HTR-8/SVneo (cell line): ENCODE measurements around the gene AMD1.
"Not testable (repeated sequence)": the region's sequence is repeated elsewhere in the genome, so short reads cannot be mapped to it uniquely, and the experiment has no call there.

Source experiments
- DNase-seq: peaks from one replicate; pipeline ENCODE4 v3.0.0; 2011; ENCODE audit warnings: low spot score, mixed read lengths; ENCODE audit not compliant: insufficient read length
- FAIRE-seq: peaks from 2 replicates; lab custom pipeline; 2011; peaks lifted over from hg19 to GRCh38; lab: Jason Lieb, UNC

Gene AMD1

DNA sequence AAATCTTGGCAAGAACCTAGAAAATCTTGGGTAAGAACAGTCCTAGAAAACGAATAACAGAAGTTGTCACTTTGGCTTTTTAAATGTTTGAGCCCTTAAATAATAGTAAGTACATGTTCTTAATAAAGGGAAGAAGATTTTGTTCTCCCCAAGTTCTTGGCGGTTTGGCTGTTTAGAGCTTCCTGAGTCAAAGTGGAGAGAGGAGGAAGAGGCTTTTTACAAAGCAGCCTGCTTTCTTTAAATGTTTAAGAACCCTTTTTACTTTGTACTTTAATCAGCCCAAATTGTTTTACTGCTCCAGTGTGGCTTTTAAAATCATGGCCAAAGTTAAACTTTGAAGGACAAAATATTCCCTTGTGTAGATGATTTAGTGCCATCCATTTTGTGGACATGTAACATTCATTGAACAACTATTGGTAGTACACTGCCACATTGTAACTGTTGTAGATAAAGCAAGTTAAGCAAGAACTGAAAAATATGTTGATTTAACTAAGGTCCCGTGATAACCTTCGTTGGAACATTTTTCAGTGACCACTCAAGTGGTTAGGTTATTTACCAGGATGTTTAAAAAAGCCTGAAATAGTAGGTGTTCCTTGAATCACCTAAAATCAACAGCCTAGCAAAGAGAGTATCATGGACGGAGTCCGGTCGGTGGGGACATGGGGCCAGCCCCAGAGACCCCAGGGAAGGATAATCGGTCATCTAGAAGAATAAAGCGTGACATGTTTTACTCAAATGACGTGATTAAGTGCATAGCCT, 2.4 kb downstream of the AMD1 start:
- no peak for FAIRE-seq
- no peak for DNase-seq

DNA sequence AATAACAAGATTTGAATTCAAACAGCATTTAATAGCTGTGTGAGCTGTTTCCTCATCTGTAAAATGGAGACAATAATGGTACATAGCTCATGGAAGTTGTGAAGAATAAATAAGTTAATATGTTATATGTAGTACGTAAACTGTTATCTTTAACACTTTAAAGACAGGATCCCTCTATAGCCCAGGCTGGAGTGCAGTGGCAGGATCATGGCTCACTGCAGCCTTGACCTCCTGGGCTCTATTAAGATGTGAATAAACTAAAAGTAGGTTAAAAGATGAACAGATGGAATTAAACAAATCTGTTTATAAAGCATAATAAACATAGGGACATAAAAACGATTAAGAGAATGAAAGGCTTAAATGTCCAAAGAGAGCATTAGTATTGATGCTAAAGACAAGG, 3.0 kb downstream of the AMD1 start:
- no peak for FAIRE-seq
- DNase-seq = no peak

DNA sequence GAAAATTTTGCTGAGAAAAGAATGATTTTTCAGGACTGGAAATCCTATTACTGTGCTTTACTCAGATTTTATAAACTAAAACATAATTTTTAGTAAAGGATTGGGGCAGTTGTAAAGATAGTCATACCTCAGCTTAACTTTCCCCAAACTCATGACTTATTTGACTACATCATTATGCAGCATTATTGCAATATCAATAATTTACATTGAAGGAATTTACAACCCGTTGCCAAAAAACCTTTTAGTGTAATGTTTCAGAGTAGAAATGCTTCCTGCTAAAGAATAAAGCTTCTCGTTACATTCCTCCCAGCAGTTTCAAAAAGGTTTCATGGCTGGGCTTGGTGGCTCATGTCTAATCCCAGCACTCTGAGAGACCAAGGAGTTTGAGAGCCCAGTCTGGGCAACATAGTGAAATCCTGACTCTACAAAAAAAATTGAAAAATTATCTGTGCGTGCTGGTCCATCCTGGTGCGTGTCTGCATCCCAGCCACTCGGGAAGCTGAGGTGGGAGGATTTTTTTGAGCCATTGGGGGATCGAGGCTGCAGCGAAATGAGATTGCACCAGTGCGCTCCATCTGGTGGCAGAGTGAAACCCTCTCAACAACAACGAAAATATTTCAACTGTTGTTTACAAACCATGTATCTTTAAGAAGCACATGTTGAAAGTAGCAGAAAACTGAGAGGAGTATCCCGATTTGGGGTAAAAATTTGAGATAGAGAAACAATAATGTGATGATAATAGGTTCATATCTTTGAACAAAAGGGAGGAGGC, 4.4 kb downstream of the AMD1 start:
- DNase-seq (no peak), FAIRE-seq (no peak)

DNA sequence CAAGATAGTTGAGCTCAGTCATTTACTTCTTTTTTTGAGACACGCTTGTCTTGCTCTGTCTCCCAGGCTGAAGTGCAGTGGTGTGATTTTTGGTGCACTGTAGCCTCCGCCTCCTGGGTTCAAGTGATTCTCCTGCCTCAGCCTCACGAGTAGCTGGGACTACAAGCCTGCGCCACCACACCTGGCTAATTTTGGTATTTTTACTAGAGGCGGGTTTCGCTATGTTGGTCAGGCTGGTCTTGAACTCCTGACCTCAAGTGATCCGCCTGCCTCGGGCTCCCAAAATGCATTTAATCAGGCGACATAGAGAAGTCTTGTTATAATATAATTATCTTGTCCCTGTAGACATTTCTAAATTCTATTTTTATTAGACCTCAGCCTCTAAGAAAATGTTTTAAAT, 6.1 kb downstream of the AMD1 start:
- DNase-seq (no peak), FAIRE-seq (no peak)

DNA sequence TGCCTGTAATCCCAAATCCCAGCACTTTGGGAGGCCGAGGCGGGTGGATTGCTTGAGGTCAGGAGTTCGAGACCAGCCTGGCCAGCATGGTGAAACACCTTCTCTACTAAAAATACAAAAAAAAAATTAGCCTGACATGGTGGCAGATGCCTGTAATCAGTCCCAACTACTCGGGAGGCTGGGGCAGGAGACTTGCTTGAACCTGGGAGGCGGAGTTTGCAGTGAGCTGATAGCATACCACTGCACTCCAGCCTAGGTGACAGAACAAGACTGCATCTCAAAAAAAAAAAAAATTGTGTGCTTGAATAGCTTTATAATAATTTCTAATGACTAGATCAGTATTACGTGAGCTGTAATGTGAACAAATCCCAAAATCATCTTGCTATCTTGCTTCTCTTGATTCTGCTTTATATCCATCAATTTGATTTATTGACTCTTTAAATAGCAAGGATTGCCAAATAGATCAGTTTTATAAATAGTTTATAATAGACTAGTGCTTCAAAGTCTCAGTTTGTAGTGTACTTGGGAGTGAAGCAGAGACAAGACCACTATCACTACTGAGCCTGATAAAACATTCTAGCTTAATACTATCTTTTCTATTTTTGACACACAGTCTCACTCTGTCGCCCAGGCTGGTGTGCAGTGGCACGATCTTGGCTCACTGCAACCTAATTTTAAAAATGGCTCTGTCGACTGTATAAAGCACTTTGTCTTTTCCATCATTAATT, 7.1 kb downstream of the AMD1 start:
- DNase-seq (no peak), FAIRE-seq (no peak)

DNA sequence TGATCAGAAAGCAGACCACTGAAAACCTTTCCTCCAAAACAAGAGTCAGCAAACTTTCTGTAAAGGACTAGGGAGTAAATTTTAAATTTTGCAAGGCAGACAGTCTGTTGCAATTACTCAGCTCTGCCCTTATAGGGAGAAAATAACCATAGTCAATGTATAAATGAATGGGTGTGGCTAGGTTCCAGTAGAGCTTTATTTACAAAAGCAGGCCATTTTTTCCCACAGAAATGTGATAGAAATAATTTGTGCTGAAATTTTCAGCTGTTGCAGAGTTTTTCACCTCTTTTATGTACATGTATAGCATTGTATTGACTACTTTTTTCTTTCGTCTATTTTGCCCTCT, 7.7 kb downstream of the AMD1 start:
- no peak for FAIRE-seq
- no peak for DNase-seq

DNA sequence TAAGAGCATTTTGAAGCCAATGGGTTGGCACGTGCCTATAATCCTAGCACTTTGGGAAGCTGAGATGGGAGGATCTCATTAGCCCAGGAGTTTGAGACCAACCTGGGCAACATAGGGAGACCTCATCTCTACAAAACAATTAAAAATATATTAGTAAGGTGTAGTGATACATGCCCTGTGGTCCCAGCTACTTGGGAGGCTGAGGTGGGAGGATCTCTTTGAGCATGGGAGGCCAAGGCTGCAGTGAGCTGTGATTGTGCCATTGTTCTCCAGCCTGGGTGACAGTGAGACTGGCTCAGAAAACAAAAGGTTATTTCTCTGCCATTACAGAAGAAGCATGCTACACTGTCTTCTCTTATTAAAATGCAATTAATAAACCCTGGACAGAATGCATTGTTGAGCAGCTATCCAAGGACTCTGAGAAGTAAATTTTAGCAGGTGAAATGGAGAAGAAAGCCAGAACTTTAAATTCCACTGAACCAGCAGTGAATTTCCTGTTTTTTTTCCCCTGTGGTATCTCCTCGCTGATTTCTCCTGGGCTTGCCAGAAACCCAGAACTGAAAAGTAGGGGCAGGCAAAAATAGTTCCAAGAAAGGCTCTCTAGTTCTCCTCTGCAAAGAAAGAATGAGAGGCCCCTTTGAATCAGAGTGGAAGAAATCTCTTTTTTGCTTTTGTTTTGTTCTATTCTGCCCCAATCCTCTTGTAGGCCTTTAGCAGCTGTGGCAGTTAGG, 8.4 kb downstream of the AMD1 start:
- FAIRE-seq (no peak), DNase-seq (no peak)

DNA sequence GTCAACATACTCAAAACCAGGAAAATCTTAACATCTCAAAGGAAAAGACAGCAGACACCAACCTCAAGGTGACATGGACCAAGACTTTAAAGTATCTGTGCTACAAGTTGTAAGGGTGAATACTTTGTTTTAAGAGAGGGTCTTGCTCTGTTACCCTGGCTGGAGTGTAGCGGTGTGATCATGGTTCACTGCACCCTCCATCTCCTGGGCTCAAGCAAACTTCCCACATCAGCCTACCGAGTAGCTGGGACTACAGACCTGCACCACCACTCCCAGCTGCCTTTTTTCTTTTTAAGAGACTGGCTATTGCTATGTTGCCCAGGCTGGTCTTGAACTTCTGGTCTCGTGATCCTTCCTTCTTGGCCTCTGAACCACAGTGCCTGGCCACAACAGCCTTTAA, 9.7 kb downstream of the AMD1 start:
- FAIRE-seq = no peak
- DNase-seq = no peak

DNA sequence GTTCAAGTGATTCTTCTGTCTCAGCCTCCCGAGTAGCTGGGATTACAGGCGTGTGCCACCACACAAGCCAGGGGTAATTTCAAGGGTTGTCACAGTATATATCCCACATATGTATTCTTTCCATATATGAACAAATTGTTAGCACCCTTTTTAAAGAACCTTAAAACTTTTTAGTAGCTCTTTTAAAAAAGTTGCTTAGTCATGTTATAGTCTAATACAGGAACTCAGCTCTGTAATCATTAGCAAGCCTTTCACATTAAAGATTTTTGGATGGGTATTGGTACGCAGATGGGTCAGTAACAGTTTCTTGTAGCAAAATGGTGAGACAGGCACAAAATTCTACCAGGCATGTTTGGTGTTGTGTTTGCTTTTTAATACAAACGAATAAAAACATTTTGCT, 10.9 kb downstream of the AMD1 start:
- no peak for FAIRE-seq
- DNase-seq = no peak

DNA sequence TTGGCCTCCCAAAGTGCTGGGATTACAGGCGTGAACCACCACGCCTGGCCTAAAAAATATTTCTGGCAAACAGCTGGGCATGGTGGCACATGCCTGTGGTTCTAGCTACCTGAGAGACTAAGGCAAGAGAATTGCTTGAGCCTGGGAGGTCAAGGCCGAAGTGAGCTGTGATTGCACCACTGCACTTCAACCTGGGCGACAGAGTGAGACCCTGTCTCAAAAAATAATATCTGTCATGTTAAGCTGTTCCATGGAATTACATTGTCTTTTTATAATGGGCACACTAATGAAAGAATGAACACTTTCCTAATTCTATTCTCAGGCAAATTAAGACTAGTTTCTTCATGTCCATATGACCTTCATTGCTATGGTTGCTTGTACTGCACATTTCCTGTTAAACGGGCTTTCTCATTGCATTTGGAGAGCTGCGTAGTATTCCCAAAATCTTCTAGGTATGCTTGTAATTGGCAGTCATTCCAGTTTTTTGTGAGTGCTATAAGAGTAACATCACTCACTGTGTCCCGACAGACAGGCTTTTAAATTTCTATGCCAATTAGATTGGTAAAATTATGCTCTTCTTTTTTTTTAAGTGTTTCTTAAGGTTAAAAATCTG, 12.1 kb downstream of the AMD1 start:
- DNase-seq (no peak), FAIRE-seq (no peak)

DNA sequence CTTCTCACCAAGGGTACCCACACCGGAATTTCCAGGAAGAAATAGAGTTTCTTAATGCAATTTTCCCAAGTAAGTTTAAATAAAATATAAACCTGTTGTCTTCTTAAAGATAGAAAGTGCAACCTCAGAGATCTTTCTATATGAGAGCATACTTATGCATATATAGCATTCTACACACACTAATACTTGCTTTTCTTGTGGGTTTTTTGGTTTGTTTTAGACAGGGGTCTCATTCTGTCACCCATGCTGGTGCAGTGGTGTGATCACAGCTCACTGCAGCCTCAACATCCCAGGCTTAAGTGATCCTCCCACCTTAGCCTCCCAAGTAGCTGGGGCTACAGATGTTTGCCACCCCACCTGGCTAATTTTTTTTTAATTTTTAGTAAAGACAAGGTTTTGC, 15.7 kb downstream of the AMD1 start:
- no peak for DNase-seq
- FAIRE-seq = no peak

DNA sequence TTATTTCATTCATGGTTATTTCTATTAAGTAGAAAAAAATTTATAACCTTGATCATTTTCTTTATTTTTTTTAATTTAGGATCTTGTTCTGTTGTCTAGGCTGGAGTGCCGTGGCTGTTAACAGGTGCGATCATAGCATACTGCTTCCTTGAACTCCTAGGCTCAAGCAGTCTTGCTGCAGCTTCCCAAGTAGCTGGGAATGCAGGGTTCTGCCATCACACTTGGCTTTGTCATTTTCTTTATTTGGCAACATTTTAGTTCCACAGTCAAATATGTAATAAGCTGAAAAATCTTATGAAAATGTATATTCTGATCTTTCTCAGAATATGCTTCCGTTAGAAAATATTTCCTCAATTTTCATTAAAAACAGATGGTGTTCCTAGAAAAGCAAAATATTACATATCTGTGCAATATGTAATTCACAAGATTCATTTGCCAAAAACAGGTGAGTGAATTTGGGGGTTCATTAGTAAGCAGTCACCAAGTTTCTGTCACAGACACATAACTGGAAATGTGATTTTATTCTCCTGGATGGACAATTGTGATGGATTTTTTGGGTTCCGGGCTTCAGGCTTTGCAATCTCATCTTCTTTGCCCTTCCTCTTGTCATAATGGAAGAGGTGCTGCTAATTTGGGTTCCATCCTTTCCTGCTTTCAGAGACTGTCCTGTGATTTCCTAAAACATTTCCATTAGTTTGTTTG, 21.5 kb downstream of the AMD1 start:
- FAIRE-seq = no peak
- DNase-seq = no peak

DNA sequence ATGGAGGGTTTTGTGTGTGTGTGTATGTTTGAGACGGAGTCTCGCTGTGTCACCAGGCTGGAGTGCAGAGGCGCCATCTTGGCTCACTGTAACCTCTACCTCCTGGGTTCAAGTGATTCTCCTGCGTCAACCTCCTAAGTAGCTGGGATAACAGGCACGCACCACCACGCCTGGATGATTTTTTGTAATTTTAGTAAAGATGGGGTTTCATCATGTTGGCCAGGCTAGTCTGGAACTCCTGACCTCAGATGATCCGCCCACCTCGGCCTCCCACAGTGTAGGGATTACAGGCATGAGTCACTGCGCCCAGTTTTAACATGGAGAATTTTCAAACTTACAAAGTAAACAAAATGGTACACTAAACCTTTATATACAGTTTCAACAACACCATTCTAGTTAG, 22.8 kb downstream of the AMD1 start:
- DNase-seq (no peak), FAIRE-seq (no peak)

DNA sequence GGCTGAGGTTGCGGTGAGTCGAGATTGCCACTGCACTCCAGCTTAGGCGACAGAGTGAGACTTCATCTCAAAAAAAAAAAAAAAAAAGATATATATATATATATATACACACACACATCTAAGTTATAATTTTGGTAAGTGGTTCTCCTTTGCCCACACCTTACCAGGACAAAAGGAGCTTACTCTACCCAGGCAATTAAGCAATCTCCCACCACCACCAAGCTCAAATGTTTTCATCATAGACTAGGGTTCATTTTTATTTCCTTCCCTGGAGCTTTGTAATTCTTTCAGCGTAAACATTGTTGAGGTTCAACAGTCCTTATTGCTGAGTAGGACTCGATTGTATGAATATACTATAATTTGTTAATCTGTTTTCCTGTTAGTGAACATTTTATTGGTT, 23.5 kb downstream of the AMD1 start:
- FAIRE-seq (no peak), DNase-seq (no peak)

DNA sequence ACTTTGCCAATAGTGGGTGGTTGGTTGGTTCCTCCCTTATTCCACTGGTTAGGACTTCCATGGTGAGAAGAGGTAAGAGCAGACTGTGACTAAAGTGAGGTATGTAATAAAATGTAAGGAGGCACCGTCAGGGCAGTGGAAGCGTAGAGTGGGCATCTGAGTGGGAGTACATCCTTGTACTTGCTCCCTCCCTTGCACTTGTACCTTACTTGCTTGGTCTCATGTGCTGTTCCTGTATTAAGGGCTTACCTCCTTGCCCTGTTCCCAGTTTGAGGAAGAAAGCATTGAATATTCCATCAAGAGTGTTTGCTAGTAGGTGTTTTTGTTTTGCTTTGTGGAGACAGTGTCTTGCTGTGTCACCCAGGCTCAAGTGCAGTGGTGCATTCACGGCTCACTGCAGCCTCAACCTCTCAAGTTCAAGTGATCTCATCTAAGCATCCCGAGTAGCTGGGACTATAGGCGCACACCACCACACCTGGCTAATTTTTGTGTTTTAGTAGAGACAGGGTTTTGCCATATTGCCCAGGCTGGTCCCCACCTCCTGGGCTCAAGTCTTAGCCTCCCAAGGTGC, 25.5 kb downstream of the AMD1 start:
- FAIRE-seq = no peak
- DNase-seq = no peak

DNA sequence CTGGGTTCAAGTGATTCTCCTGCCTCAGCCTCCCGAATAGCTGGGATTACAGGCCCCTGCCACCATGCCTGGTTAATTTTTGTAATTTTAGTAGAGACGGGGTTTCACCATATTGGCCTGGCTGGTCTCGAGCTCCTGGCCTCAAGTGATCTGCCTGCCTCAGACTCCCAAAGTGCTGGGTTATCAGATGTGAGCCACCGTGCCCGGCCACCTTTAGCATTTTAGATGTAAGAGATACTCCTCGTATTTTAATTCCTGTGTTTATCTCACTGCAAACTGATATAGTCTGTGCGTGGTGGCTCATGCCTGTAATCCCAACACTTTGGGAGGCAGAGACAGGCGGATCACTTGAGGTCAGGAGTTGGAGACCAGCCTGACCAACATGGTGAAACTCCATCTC, 27.0 kb downstream of the AMD1 start:
- DNase-seq, FAIRE-seq: not testable (repeated sequence)

DNA sequence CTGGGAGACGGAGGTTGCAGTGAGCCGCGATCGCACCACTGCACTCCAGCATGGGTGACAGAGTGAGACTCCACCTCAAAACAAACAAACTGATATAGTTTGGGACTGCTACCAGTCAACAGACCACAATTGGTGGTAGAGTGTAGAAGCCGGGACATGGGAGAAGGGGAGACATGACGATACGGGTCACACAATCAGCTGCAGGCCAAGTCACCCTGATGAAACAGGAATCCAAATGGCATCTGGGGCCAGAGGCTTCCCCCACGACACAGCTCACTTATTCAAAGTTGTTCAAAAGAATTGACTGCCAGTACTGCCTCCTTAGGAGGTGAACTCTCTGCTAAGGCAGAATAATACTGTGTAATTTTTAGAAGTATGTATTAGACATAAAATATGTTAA, 27.5 kb downstream of the AMD1 start:
- FAIRE-seq = no peak
- no peak for DNase-seq

DNA sequence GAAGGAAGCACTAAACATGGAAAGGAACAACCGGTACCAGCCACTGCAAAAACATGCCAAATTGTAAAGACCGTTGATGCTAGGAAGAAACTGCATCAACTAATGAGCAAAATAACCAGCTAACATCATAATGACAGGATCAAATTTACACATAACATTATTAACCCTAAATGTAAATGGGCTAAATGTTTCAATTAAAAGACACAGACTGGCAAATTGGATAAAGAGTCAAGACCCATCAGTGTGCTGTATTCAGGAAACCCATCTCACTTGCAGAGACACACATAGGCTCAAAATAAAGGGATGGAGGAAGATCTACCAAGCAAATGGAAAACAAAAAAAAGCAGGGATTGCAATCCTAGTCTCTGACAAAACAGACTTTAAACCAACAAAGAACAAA, 31.7 kb downstream of the AMD1 start:
- not testable (repeated sequence) for DNase-seq, FAIRE-seq

DNA sequence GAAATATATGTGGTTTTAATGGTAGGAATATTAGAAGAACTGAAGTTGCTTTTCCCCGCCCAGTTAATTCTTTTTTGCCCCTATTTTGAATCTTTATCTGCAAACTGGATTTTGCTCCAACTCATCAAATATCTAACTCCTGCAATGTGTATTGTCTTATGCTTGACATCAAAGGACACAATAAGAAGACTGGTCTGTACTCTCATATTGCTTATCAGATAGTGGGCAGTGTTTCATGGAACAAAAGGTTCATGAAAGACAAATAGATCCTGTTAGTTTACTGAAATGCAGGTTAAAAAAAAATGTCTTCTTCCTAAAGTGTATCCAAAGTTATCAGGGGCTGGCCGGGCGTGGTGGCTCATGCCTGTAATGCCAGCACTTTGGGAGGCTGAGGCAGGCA, 56.2 kb downstream of the AMD1 start:
- DNase-seq (no peak), FAIRE-seq (no peak)
